Urinary bladder (tissue), 4 donors: ENCODE measurements around the gene PTPN14. TPM values are rescaled to one million over a fixed set of nuclear protein-coding genes. Genes with fewer than 3 reads are reported as not detected.
"Not testable (repeated sequence)": the region's sequence is repeated elsewhere in the genome, so short reads cannot be mapped to it uniquely, and the experiment has no call there.

ENCODE experiments used
- DNase-seq: peaks from one replicate; pipeline ENCODE4 v3.0.0-alpha.2; 2015; ENCODE audit errors: extremely low spot score
- H3K27ac ChIP-seq: one replicate; pipeline ENCODE4 v1.5.1; 2013; ENCODE audit warnings: low read depth, mild to moderate bottlenecking, moderate library complexity
- H3K36me3 ChIP-seq: one replicate; pipeline ENCODE4 v1.6.1; 2013; ENCODE audit warnings: mild to moderate bottlenecking, moderate library complexity; ENCODE audit not compliant: insufficient read depth
- H3K4me1 ChIP-seq: one replicate; pipeline ENCODE4 v1.6.1; 2013; ENCODE audit warnings: mild to moderate bottlenecking, moderate library complexity; ENCODE audit not compliant: insufficient read depth
- H3K4me3 ChIP-seq: one replicate; pipeline ENCODE4 v1.5.1; 2013; ENCODE audit warnings: low read depth, low read length
- WGBS: extraction: QIAGEN DNeasy Blood & Tissue Kit; methylation state at CpG from one replicate; pipeline ENCODE4 v1.1.7; 2013; 5-methylcytosine and 5-hydroxymethylcytosine counted together
- polyA plus RNA-seq: library from polyadenylated mRNA; stranded (reverse); fragments of 200-250 nt; gene quantifications from one replicate; pipeline ENCODE4 v1.2.3, GENCODE V29; 2013
- total RNA-seq: library from RNA; depleted of rRNA; stranded (reverse); fragments of >200 nt; gene quantifications from one replicate; pipeline ENCODE4 v1.2.3, GENCODE V29; 2014
- donor health status: healthy with polysubstance abuse.
- donor health status: healthy.

The PTPN14 gene
- total and polyA plus RNA-seq, 2 donors, result 9.0 to 39.2 TPM

DNA sequence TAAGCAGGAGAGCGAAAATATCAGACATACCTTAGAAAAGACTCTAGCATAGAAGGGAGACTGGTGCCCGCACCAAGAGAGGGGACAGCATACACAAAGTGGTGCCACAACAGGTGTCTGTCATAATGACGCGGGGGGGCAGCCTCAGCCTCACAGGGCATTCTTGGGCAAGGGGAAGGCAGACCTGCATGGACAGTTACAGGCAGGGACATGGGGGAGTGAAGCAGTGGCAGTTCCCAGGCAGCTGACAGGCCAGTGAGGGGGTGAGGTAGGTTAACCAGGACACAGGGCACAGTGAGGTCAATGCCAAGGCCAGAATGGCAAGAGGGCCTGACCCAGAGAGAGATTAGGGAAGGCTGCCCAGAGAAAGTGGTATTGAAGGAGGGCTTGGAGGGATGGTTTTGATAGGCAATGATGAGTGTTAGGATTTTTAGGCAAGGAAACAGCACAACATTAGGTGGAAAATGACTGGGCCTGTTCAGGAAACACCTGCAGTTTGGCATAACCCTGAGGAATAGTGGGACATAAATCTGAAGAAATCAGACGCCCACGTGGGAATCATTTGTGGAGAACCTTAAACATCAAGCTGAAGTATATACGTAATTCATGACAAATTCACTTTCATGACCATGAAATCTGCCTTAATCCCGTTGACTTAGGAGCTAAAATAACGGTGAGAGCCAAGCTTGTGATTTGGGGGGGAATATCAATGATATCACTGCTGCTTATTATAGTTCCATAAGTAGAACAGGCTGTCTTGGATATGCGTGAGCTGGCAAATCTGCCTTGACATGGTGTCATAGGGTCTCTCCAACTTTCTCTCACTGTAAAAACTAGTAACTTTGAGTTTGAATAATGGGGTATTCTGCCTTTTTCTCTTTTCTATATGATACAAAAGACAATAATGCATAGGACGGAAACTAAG, 8.9 kb downstream of the PTPN14 start:
- WGBS, result 77% methylated on average over 11 of the region's 11 CpGs
- H3K27ac ChIP-seq, result no peak overlapping the region

DNA sequence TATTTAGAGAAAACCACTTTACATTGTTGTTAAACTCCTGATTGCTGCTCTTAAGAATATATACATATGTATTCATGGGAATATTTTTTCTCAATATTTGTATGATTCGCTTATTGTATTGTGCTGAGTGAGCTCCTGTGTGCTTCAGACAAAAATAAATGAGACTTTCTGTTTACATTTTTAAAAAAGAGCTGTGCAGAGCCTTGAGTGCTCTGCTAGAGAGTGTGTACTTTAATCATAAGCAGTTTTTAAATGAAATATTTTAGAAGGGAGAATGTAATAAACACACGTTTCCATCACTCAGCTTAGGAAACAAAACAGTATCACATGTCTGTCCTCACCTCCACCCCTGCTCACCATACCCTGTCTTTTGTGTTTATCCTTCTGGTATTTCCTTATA, 9.7 kb downstream of the PTPN14 start:
- no peak overlapping the region for H3K4me3 ChIP-seq
- H3K27ac ChIP-seq, result no peak overlapping the region
- DNase-seq, result no peak
- 40% methylated on average over 2 of the region's 2 CpGs for WGBS
- peaks cover 6% of the 10 kb centered on the region for H3K4me1 ChIP-seq
- no peaks in the 10 kb centered on the region for H3K36me3 ChIP-seq

More for the DNA sequence above, 8.9 kb downstream of the PTPN14 start:
- Histone ChIP-seq H3K4me3 (no peak overlapping the region), H3K4me1 (peaks cover 6% of the 10 kb centered on the region), H3K36me3 (no peaks in the 10 kb centered on the region)
- no peak for DNase-seq

DNA sequence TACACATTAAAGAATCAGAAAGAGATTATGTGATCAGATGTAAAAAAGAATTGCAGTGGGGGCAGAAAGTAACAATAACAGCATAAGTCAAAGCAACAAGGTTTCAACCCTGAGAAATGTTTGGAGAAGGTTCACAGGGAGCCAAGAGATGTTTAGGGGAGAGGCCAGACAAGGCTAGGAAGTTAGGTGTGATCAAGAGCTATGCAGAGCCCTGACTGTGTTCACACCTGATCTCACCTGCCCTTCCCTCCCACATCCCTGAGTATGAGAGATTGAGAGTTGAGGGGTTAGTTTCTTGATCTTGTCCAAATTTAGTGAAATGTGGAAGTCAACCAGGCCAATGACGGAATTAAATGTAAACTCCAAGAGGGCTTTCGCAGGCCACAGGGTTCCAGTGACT, 10.2 kb downstream of the PTPN14 start:
- Histone ChIP-seq H3K36me3 (no peaks in the 10 kb centered on the region), H3K4me3 (no peak overlapping the region), H3K4me1 (peaks cover 6% of the 10 kb centered on the region), H3K27ac (no peak overlapping the region)
- 78% methylated on average over 2 of the region's 2 CpGs for WGBS
- DNase-seq, result no peak

DNA sequence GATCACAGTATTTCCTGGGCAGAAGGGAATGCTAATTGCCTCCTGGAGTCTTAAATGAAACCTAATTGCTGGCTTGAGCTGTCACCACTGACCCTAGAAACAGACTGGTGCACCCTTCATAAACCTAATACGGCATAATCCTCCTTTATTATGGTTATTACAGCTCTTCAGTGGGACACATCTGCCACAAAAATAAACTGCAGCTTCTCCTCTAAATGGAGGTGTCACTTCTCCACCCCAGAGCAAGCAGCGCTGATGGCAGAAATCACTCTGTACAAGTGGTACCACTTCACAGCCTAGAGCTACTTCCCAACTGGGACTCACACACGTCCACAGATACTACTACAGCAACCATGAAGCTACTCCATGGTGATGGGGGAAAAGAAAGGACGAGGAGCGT, 11.1 kb downstream of the PTPN14 start:
- Histone ChIP-seq H3K36me3 (no peaks in the 10 kb centered on the region), H3K27ac (no peak overlapping the region), H3K4me3 (no peak overlapping the region), H3K4me1 (peaks cover 2% of the 10 kb centered on the region)
- DNase-seq, result no peak
- 76% methylated on average over 5 of the region's 5 CpGs for WGBS

DNA sequence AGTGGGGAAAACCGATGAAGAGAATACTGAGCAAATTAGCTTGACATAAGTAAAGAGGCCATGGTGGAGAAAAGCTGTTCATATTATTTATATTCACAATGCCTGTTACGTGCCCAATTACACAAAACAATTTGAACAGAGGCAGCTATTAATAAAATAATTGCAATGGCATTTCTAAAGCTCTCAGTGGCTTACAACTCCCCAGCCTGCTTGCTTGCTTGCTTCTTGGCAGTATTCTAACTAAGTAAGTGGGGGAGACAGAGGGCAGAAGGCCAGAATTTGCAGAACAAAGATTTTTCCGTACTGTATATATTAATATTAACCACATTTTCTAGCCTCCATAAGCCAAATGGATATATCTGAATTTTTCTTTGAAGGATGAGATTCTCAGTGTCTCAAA, 12.9 kb downstream of the PTPN14 start:
- no peak for DNase-seq
- Histone ChIP-seq H3K27ac (no peak overlapping the region), H3K4me3 (no peak overlapping the region), H3K4me1 (no peaks in the 10 kb centered on the region), H3K36me3 (no peaks in the 10 kb centered on the region)
- WGBS, result 39% methylated on average over 3 of the region's 3 CpGs

DNA sequence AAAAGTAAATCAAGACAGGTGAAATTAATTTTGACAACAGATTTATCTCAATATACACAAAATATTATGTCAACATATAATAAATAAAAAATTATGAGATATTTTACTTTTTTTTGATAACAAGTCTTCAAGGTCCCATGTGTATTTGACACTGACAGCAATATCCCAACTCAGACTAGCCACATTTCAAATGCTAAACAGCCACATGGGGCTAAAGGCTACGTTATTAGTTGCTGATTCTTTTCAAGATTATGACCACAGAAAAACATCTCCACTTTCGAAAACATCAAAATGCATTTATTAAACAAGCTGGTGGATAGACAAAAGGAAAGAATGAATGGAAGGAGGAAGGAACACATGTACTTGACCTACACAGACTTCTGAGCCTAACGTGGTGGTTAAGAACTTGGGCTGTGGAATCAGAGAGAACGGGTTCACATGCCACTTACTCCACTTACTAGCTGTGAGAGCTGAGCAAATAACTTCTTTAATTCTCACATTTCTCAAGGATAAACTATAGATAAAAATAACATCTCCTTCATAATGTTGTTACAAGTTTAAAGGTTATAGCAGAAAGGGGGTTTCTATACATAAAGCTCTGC, 13.4 kb downstream of the PTPN14 start:
- Histone ChIP-seq H3K27ac (no peak overlapping the region), H3K36me3 (no peaks in the 10 kb centered on the region), H3K4me3 (no peak overlapping the region), H3K4me1 (no peaks in the 10 kb centered on the region)
- no peak for DNase-seq
- 66% methylated on average over 4 of the region's 4 CpGs for WGBS

DNA sequence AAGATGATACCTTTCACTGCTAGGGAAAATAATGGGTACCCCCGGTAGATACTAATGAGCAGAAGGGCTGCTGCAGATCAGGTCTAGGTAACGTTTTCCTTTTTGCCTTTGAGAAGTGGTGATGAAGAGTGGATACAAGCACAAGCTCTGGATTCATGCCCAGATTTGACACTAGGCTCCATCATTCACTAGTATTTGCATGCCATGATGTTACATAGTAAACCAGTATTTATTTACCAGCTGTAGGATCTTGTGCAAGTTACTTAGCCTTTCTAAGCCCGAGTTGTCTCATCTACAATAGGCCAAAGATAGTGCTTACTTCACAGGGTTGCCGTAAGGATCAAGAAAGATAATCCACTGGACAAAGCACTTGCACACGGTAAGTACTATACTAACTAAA, 14.2 kb downstream of the PTPN14 start:
- 66% methylated on average over 5 of the region's 5 CpGs for WGBS
- no peaks in the 10 kb centered on the region for H3K4me1 ChIP-seq
- no peak overlapping the region for H3K27ac ChIP-seq
- H3K36me3 ChIP-seq, result no peaks in the 10 kb centered on the region
- H3K4me3 ChIP-seq, result no peak overlapping the region
- DNase-seq, result no peak

DNA sequence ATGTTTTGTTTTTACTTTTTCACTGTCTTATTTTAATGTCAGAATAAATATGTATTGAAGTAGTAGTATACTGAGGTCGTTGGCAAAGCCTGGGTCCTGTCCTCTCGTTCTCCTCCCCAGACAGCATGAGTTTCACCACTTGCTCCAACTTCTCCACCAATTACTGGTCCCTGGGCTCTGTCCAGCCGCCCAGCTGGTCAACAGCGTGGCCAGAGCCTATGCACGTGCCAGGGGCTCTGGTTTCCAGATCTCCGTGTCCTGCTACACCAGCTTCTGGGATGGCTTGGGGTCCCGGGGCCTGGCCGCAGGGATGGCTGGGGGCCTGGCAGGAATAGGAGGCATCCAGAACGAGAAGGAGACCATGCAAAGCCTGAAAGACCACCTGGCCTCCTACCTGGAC, 19.3 kb downstream of the PTPN14 start:
- no peaks in the 10 kb centered on the region for H3K4me1 ChIP-seq
- WGBS, result 88% methylated on average over 9 of the region's 9 CpGs

DNA sequence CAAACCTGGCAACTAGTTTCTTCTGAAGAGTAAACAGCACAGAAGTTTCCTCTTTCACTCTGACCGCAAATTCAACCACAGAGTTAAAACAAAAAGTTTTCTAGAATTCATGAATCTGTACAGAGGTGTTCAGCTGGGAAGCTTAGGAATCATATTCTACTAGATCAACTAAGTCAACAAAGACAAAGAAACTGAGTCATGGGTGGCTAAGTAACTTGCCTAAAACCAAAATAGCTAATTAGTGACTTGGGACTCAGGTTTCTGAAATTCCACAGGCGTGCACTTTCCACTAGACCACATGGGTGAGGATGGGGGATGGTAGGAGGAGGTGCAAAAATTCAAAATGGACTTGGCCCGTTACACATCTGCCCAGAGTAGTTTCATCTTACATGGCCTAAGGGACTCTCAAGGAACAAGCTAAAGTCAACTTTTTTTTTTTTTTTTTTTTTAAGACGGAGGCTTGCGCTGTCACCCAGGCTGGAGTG, 25.8 kb downstream of the PTPN14 start:
- DNase-seq, result no peak
- H3K4me1 ChIP-seq, result no peaks in the 10 kb centered on the region
- H3K36me3 ChIP-seq, result no peaks in the 10 kb centered on the region
- WGBS, result 80% methylated on average over 5 of the region's 5 CpGs
- no peak overlapping the region for H3K27ac ChIP-seq
- no peak overlapping the region for H3K4me3 ChIP-seq

More for the DNA sequence above, 19.3 kb downstream of the PTPN14 start:
- no peak for DNase-seq
- no peak overlapping the region for H3K4me3 ChIP-seq
- no peak overlapping the region for H3K27ac ChIP-seq
- H3K36me3 ChIP-seq, result no peaks in the 10 kb centered on the region

DNA sequence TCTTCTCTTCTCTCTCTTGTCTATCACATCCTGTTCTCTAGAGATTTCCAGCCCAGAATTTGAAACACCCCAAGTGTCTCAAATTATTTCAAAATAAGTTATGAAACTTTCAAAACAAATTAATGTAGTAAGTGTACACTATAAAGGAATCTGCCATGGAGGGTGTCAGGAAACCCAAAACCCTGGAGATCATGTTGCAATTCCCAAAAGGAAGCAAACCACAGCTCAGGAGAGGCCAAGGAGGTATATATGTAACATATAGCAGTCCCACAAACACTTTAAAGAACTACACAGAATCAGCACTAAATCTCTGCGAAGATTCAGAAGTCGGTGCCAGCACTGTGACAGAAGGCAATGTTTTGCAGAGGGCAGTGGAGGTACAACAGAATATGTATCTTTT, 26.6 kb downstream of the PTPN14 start:
- H3K27ac ChIP-seq, result no peak overlapping the region
- 42% methylated on average over 2 of the region's 2 CpGs for WGBS
- H3K36me3 ChIP-seq, result no peaks in the 10 kb centered on the region
- DNase-seq, result no peak
- no peak overlapping the region for H3K4me3 ChIP-seq
- H3K4me1 ChIP-seq, result no peaks in the 10 kb centered on the region

DNA sequence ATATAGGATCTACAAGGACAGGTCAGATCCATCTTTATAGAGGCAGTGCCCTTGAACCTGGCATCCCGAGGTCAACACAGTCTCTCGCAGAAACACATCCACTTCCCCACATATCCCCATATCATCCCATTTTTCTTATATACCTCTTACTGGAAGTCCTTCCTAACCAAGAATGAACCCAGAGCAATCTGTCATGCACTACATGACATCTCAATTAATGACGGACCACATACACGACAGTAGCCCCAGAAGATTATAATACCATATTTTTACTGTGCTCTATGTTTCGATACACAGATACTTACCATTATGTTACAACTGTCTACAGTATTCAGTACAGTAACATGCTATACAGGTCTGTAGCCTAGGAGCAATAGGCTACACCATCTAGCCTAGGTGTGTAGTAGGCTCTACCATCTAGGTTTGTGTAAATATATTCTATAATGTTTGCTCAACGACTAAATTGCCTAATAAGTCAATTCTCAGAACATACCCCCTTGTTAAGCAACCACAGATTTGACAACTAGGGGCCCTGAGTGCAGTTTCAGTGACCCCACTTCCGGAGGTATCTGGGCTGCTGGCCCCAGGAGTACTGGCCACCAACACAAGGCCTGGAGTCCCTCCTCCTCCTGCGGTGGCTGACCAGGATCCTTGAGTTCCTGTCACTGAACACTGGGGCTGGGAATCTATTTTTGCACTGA, 28.1 kb downstream of the PTPN14 start:
- WGBS, result 92% methylated on average over 8 of the region's 8 CpGs
- H3K36me3 ChIP-seq, result no peaks in the 10 kb centered on the region
- H3K4me1 ChIP-seq, result no peaks in the 10 kb centered on the region
- no peak overlapping the region for H3K27ac ChIP-seq
- H3K4me3 ChIP-seq, result no peak overlapping the region
- no peak for DNase-seq

DNA sequence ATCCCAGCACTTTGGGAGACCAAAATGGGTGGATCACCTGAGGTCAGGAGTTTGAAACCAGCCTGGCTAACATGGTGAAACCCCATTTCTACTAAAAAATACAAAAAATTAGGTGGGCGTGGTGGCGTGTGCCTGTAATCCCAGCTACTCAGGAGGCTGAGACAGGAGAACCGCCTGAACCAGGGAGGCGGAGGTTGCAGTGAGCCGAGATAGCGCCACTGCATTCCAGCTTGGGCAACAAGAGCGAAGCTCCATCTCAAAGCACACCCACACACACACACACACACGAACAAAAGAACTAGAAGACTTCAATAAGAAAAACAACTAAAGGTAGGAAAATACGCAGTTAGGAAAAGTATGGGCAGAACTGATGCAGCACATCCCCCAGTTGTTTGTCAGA, 29.9 kb downstream of the PTPN14 start:
- not testable (repeated sequence) for DNase-seq, H3K36me3 ChIP-seq, H3K4me3 ChIP-seq, H3K27ac ChIP-seq, H3K4me1 ChIP-seq
- WGBS, result 97% methylated on average over 9 of the region's 9 CpGs

DNA sequence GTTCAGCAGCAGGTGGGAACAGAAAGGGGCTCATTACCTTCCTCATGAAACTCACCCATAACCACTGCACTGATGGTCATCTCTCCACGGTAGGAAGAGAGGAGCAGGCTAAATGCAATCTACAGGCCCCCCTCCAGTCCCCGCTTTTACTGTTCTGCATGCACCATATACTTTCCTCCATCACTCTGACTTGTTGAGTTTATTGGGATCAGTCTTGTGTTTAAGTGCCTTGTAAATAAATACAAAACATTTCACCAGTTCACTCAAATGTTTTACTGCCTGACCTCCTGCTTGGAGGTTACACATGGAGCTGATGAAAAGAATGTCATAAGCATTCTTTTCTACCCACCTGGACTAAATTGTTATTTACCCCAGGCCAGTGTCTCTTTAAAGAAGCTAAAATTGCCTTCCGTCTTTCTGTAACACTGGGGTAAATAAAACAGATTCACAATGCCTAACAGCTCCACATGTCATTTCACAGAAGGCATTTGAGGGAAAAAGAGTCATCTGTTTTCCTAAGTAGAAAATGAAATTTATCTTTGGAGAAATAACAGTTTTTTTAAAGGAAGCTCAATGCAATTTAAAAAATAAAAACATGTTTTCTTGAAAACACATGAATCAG, 30.7 kb downstream of the PTPN14 start:
- Histone ChIP-seq H3K36me3 (no peaks in the 10 kb centered on the region), H3K27ac (no peak overlapping the region), H3K4me1 (no peaks in the 10 kb centered on the region), H3K4me3 (no peak overlapping the region)
- no peak for DNase-seq
- 71% methylated on average over 3 of the region's 3 CpGs for WGBS
